ENCODE results near the gene NUP214.

DNA sequence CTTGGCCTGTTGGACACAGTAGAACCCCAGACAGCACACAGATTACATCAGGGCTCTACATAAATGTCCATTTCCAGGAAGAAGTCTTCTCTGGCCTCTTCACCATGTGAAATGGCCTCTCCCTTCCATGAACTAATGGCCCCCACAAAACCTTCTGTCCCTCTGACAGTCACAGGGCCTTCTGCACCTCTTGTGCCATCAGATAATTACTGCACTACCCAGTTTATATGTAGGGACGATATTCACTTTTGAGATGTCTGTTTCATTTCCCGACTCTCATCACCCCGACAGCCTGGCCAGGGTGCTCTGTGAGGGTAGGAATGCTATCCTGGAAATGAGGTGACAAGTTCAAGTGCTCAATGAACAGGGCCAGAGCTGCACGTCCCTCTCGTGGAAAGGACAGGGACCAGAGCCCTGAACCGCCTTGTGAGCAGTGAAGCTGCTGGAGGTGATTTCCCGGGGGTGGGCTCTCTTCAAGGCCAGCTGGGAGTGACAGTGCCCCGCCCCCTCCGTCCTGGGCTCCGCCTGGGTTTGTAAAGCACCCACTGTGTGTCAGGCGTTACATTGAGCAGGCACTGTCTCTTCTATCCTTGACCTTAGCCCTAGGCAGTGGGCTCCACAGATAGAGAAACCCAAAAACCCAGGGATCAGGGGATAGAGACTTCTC is 153.9 kb downstream of the NUP214 start:
- TF ChIP-seq SPI1 (IDR thresholded peaks at IDR 0.05; ENCODE audit: low read depth, low read length) (no peak), POLR2A (IDR thresholded peaks at IDR 0.05; ENCODE audit: low read depth, low read length) (no peak), POLR2AphosphoS5 (IDR thresholded peaks at IDR 0.05; ENCODE audit: low read depth, low read length) (no peak), POU2F2 (IDR thresholded peaks at IDR 0.05; ENCODE audit: low read depth, low read length) (no peak)
